ENCODE data around the gene STAT3.
"Not testable (repeated sequence)": the region's sequence is repeated elsewhere in the genome, so short reads cannot be mapped to it uniquely, and the experiment has no call there.

STAT3 gene

GRCh38 chr17:42399948-42400843 is 12.0 kb upstream of the STAT3 start:
- ATAC-seq = peak; percentile 9; the same call in 2 of the 3 replicates
- no peak for TF ChIP-seq TOX (CRISPR knock-in tag; IDR thresholded peaks at IDR 0.05; ENCODE audit: borderline replicate concordance)
- TF ChIP-seq RARB (CRISPR knock-in tag; IDR thresholded peaks at IDR 0.05) = no peak
- TF ChIP-seq ESRRG (CRISPR knock-in tag; IDR thresholded peaks at IDR 0.05) = no peak
- no peak for TF ChIP-seq ZFP3 (CRISPR knock-in tag; IDR thresholded peaks at IDR 0.05)
- TF ChIP-seq SNAI2 (CRISPR knock-in tag; IDR thresholded peaks at IDR 0.05) = no peak
- TF ChIP-seq CSRNP3 (CRISPR knock-in tag; IDR thresholded peaks at IDR 0.05) = no peak
- no peak for TF ChIP-seq PATZ1 (CRISPR knock-in tag; IDR thresholded peaks at IDR 0.05; ENCODE audit: borderline replicate concordance)
- no peak for TF ChIP-seq ARNTL (CRISPR knock-in tag; IDR thresholded peaks at IDR 0.05; ENCODE audit: borderline replicate concordance, low read depth)
- TF ChIP-seq POU6F1 (CRISPR knock-in tag; IDR thresholded peaks at IDR 0.05; ENCODE audit: borderline replicate concordance, low read depth) = no peak
- TF ChIP-seq ZNF70 (CRISPR knock-in tag; IDR thresholded peaks at IDR 0.05) = no peak
- TF ChIP-seq PPARA (CRISPR knock-in tag; IDR thresholded peaks at IDR 0.05; ENCODE audit: borderline replicate concordance) = no peak
- TF ChIP-seq TSHZ2 (CRISPR knock-in tag; IDR thresholded peaks at IDR 0.05) = no peak
- no peak for TF ChIP-seq ISL1 (CRISPR knock-in tag; IDR thresholded peaks at IDR 0.05)
- TF ChIP-seq GLIS3 (CRISPR knock-in tag; IDR thresholded peaks at IDR 0.05) = no peak

- no peak for ATAC-seq
- TF ChIP-seq ZC3H10 (CRISPR knock-in tag; IDR thresholded peaks at IDR 0.05) (no peak), ISL1 (CRISPR knock-in tag; IDR thresholded peaks at IDR 0.05) (no peak), ZNF565 (CRISPR knock-in tag; conservative IDR thresholded peaks at IDR 0.05; ENCODE audit: low read depth) (no peak), SNAI2 (CRISPR knock-in tag; IDR thresholded peaks at IDR 0.05) (no peak), OSR1 (CRISPR knock-in tag; IDR thresholded peaks at IDR 0.05) (no peak), ZNF8 (CRISPR knock-in tag; IDR thresholded peaks at IDR 0.05) (no peak)
Measured at GRCh38 chr17:42399121-42399520, 10.9 kb upstream of the STAT3 start.

GRCh38 chr17:42395601-42396000 is 7.4 kb upstream of the STAT3 start:
- not testable (repeated sequence) for ATAC-seq

- ATAC-seq = no peak
- no peak for TF ChIP-seq CSDC2 (CRISPR knock-in tag; IDR thresholded peaks at IDR 0.05)
- TF ChIP-seq ISL1 (CRISPR knock-in tag; IDR thresholded peaks at IDR 0.05) = no peak
- no peak for TF ChIP-seq GLIS3 (CRISPR knock-in tag; IDR thresholded peaks at IDR 0.05)
- no peak for TF ChIP-seq ZNF70 (CRISPR knock-in tag; IDR thresholded peaks at IDR 0.05)
- TF ChIP-seq BACH2 (CRISPR knock-in tag; IDR thresholded peaks at IDR 0.05; ENCODE audit: borderline replicate concordance) = no peak
- TF ChIP-seq ZFP3 (CRISPR knock-in tag; IDR thresholded peaks at IDR 0.05) = no peak
- no peak for TF ChIP-seq ZNF565 (CRISPR knock-in tag; conservative IDR thresholded peaks at IDR 0.05; ENCODE audit: low read depth)
- no peak for TF ChIP-seq PPARA (CRISPR knock-in tag; IDR thresholded peaks at IDR 0.05; ENCODE audit: borderline replicate concordance)
- TF ChIP-seq ARNTL (CRISPR knock-in tag; IDR thresholded peaks at IDR 0.05; ENCODE audit: borderline replicate concordance, low read depth) = no peak
- no peak for TF ChIP-seq OSR1 (CRISPR knock-in tag; IDR thresholded peaks at IDR 0.05)
- no peak for TF ChIP-seq POU6F1 (CRISPR knock-in tag; IDR thresholded peaks at IDR 0.05; ENCODE audit: borderline replicate concordance, low read depth)
- TF ChIP-seq ZFP30 (CRISPR knock-in tag; IDR thresholded peaks at IDR 0.05) = no peak
- no peak for TF ChIP-seq CREB5 (CRISPR knock-in tag; IDR thresholded peaks at IDR 0.05; ENCODE audit: low read depth)
- TF ChIP-seq TCF4 (CRISPR knock-in tag; IDR thresholded peaks at IDR 0.05; ENCODE audit: borderline replicate concordance) = no peak
- TF ChIP-seq CSRNP3 (CRISPR knock-in tag; IDR thresholded peaks at IDR 0.05) = no peak
Measured at GRCh38 chr17:42394838-42395237, 6.6 kb upstream of the STAT3 start.

All from SK-N-SH treated with all-trans-retinoic acid at 6 μM for 48 hours (cell line).